ENCODE results near the gene EXOC3L2. TPM values are rescaled to one million over a fixed set of nuclear protein-coding genes. Genes with fewer than 3 reads are reported as not detected.

EXOC3L2 gene
- total RNA-seq, 1 experiment from 2014 or later = not detected

- POLR2A ChIA-PET (ENCODE audit: unreplicated experiment) = no interaction called here
- H3F3A ChIP-seq (ENCODE audit: low read length, unreplicated experiment) = no peaks in the 10 kb centered on the region
- no peaks in the 10 kb centered on the region for H3K27me3 ChIP-seq (ENCODE audit: low read length)
- H3K4me2 ChIP-seq (ENCODE audit: low read length) = no peak overlapping the region
- H3K36me3 ChIP-seq (ENCODE audit: low read depth, low read length) = no peaks in the 10 kb centered on the region
- no peak overlapping the region for H3K27ac ChIP-seq (ENCODE audit: low read length)
- CTCF ChIA-PET = no interaction called here
- no peaks in the 10 kb centered on the region for H3K9me2 ChIP-seq (replicated peaks; ENCODE audit: low read length)
- H3K4me3 ChIP-seq (ENCODE audit: low read length) = no peak overlapping the region
- no peak overlapping the region for H2AFZ ChIP-seq (ENCODE audit: low read length)
- no peak overlapping the region for H3K9ac ChIP-seq (ENCODE audit: low read length)
- no peaks in the 10 kb centered on the region for H4K20me1 ChIP-seq (ENCODE audit: low read length)
- no peaks in the 10 kb centered on the region for H3K79me2 ChIP-seq (ENCODE audit: low read length)
- TF ChIP-seq EZH2phosphoT487 (IDR thresholded peaks at IDR 0.05; ENCODE audit: borderline replicate concordance, low read length) = no peak
- TF ChIP-seq EZH2 (IDR thresholded peaks at IDR 0.05; ENCODE audit: low read length, unreplicated experiment) = no peak
- no peak for TF ChIP-seq CTCF (conservative IDR thresholded peaks at IDR 0.05; ENCODE audit: low read depth, low read length)
- no TSS peak for BruUV-seq (replicated peaks)
- no peak for ATAC-seq
- DNase-seq = no peak
- no peaks in the 10 kb centered on the region for H3K9me3 ChIP-seq (ENCODE audit: low read length)
- intact Hi-C loops (cut with micrococcal nuclease) = no loop called here
- no peaks in the 10 kb centered on the region for H3K4me1 ChIP-seq (ENCODE audit: insufficient read depth, low read length)
Observed at GRCh38 chr19:45243144-45243732, 2.0 kb downstream of the EXOC3L2 start.

GRCh38 chr19:45238556-45238955 is 6.7 kb downstream of the EXOC3L2 start:
- CTCF ChIA-PET = no interaction called here
- no peaks in the 10 kb centered on the region for H3K79me2 ChIP-seq (ENCODE audit: low read length)
- no peaks in the 10 kb centered on the region for H3K4me1 ChIP-seq (ENCODE audit: insufficient read depth, low read length)
- no peaks in the 10 kb centered on the region for H4K20me1 ChIP-seq (ENCODE audit: low read length)
- intact Hi-C loops (cut with micrococcal nuclease) = no loop called here
- H3K9me3 ChIP-seq (ENCODE audit: low read length) = no peaks in the 10 kb centered on the region
- H3K9ac ChIP-seq (ENCODE audit: low read length) = no peak overlapping the region
- POLR2A ChIA-PET (ENCODE audit: unreplicated experiment) = no interaction called here
- H2AFZ ChIP-seq (ENCODE audit: low read length) = no peak overlapping the region
- no peaks in the 10 kb centered on the region for H3K27me3 ChIP-seq (ENCODE audit: low read length)
- H3K4me3 ChIP-seq (ENCODE audit: low read length) = no peak overlapping the region
- DNase-seq (no peak), ATAC-seq (no peak)
- no peaks in the 10 kb centered on the region for H3K36me3 ChIP-seq (ENCODE audit: low read depth, low read length)
- H3K4me2 ChIP-seq (ENCODE audit: low read length) = no peak overlapping the region
- H3F3A ChIP-seq (ENCODE audit: low read length, unreplicated experiment) = no peaks in the 10 kb centered on the region
- no peaks in the 10 kb centered on the region for H3K9me2 ChIP-seq (replicated peaks; ENCODE audit: low read length)
- no TSS peak for BruUV-seq (replicated peaks)
- TF ChIP-seq EZH2 (IDR thresholded peaks at IDR 0.05; ENCODE audit: low read length, unreplicated experiment) = no peak
- TF ChIP-seq EZH2phosphoT487 (IDR thresholded peaks at IDR 0.05; ENCODE audit: borderline replicate concordance, low read length) = no peak
- no peak for TF ChIP-seq CTCF (conservative IDR thresholded peaks at IDR 0.05; ENCODE audit: low read depth, low read length)
- no peak overlapping the region for H3K27ac ChIP-seq (ENCODE audit: low read length)

- no peak for TF ChIP-seq CTCF (conservative IDR thresholded peaks at IDR 0.05; ENCODE audit: low read depth, low read length)
- no peak for TF ChIP-seq EZH2 (IDR thresholded peaks at IDR 0.05; ENCODE audit: low read length, unreplicated experiment)
- TF ChIP-seq EZH2phosphoT487 (IDR thresholded peaks at IDR 0.05; ENCODE audit: borderline replicate concordance, low read length) = no peak
- H3K9ac ChIP-seq (ENCODE audit: low read length) = no peak overlapping the region
- no peak overlapping the region for H3K27ac ChIP-seq (ENCODE audit: low read length)
- H4K20me1 ChIP-seq (ENCODE audit: low read length) = no peaks in the 10 kb centered on the region
- H3K36me3 ChIP-seq (ENCODE audit: low read depth, low read length) = no peaks in the 10 kb centered on the region
- no peak overlapping the region for H3K4me3 ChIP-seq (ENCODE audit: low read length)
- H3K9me3 ChIP-seq (ENCODE audit: low read length) = no peaks in the 10 kb centered on the region
- ATAC-seq (no peak), DNase-seq (no peak)
- no peaks in the 10 kb centered on the region for H3F3A ChIP-seq (ENCODE audit: low read length, unreplicated experiment)
- no peaks in the 10 kb centered on the region for H3K4me1 ChIP-seq (ENCODE audit: insufficient read depth, low read length)
- ChIA-PET POLR2A (ENCODE audit: unreplicated experiment) (no interaction called here), CTCF (no interaction called here)
- no peak overlapping the region for H2AFZ ChIP-seq (ENCODE audit: low read length)
- no peaks in the 10 kb centered on the region for H3K27me3 ChIP-seq (ENCODE audit: low read length)
- no TSS peak for BruUV-seq (replicated peaks)
- intact Hi-C loops (cut with micrococcal nuclease) = no loop called here
- H3K79me2 ChIP-seq (ENCODE audit: low read length) = no peaks in the 10 kb centered on the region
- no peaks in the 10 kb centered on the region for H3K9me2 ChIP-seq (replicated peaks; ENCODE audit: low read length)
- H3K4me2 ChIP-seq (ENCODE audit: low read length) = no peak overlapping the region
Observed at GRCh38 chr19:45235485-45235884, 9.7 kb downstream of the EXOC3L2 start.
